NCI-H1436 treated with DMSO at 0.1 percent for 48 hours (cell line): ENCODE data around the gene MRTFA.
"Not testable (repeated sequence)": the region's sequence is repeated elsewhere in the genome, so short reads cannot be mapped to it uniquely, and the experiment has no call there.

Source experiments
- DNase-seq: peaks from one replicate; lab custom pipeline; 2025; lab: John Stamatoyannopoulos, UW

The MRTFA gene

GRCh38 chr22:40554023-40554422 lies 82.5 kb downstream of the MRTFA start:
- DNase-seq: not testable (repeated sequence)

GRCh38 chr22:40553014-40553554 lies 83.4 kb downstream of the MRTFA start:
- DNase-seq: no peak

- DNase-seq: no peak
Measured at GRCh38 chr22:40552070-40552469, 84.4 kb downstream of the MRTFA start.

GRCh38 chr22:40547729-40548143 lies 88.8 kb downstream of the MRTFA start:
- DNase-seq: no peak

GRCh38 chr22:40544758-40545157 lies 91.8 kb downstream of the MRTFA start:
- DNase-seq: no peak

GRCh38 chr22:40542821-40543540 lies 93.5 kb downstream of the MRTFA start:
- no peak for DNase-seq

- DNase-seq: no peak
Measured at GRCh38 chr22:40541300-40541699, 95.2 kb downstream of the MRTFA start.

GRCh38 chr22:40540265-40540664 lies 96.3 kb downstream of the MRTFA start:
- DNase-seq: no peak

GRCh38 chr22:40536149-40536548 lies 100.4 kb downstream of the MRTFA start:
- not testable (repeated sequence) for DNase-seq

- no peak for DNase-seq
Measured at GRCh38 chr22:40535642-40536041, 100.9 kb downstream of the MRTFA start.

GRCh38 chr22:40535189-40535512 lies 101.4 kb downstream of the MRTFA start:
- no peak for DNase-seq

- DNase-seq: no peak
Measured at GRCh38 chr22:40534379-40535188, 101.9 kb downstream of the MRTFA start.

GRCh38 chr22:40533712-40534378 lies 102.7 kb downstream of the MRTFA start:
- no peak for DNase-seq

- DNase-seq: no peak
Measured at GRCh38 chr22:40531951-40532900, 104.3 kb downstream of the MRTFA start.

GRCh38 chr22:40530391-40530790 lies 106.1 kb downstream of the MRTFA start:
- not testable (repeated sequence) for DNase-seq

- DNase-seq: no peak
Measured at GRCh38 chr22:40529821-40530220, 106.7 kb downstream of the MRTFA start.

- DNase-seq: no peak
Measured at GRCh38 chr22:40526960-40527359, 109.6 kb downstream of the MRTFA start.

- DNase-seq: no peak
Measured at GRCh38 chr22:40525250-40525884, 111.2 kb downstream of the MRTFA start.

GRCh38 chr22:40524392-40525249 lies 111.9 kb downstream of the MRTFA start:
- no peak for DNase-seq

- DNase-seq: no peak
Measured at GRCh38 chr22:40522141-40522540, 114.4 kb downstream of the MRTFA start.
